Endodermal cell (in vitro differentiated cells): Measurements from ENCODE around the gene APOL3. TPM values are rescaled to one million over a fixed set of nuclear protein-coding genes. Genes with fewer than 3 reads are reported as not detected.

Experiments used
- DNase-seq: peaks from one replicate; pipeline ENCODE4 v3.0.0-alpha.2; 2017
- H3K27ac ChIP-seq: 2 replicates; pipeline ENCODE4 v1.5.1; 2013; ENCODE audit warnings: mild to moderate bottlenecking, low read depth, low read length, moderate library complexity
- H3K27me3 ChIP-seq: 2 replicates; pipeline ENCODE4 v1.6.1; 2013; ENCODE audit warnings: mild to moderate bottlenecking, low read length, moderate library complexity; ENCODE audit not compliant: insufficient read depth, control insufficient read depth, poor library complexity, severe bottlenecking
- H3K36me3 ChIP-seq: 2 replicates; pipeline ENCODE4 v1.7.0; 2013; ENCODE audit warnings: mild to moderate bottlenecking, low read length, moderate library complexity; ENCODE audit not compliant: control insufficient read depth, insufficient read depth
- H3K4me1 ChIP-seq: one replicate; pipeline ENCODE4 v1.7.0; 2013; ENCODE audit warnings: low read length; ENCODE audit not compliant: control insufficient read depth, insufficient read depth
- H3K4me3 ChIP-seq: 2 replicates; pipeline ENCODE4 v1.5.1; 2013; ENCODE audit warnings: mild to moderate bottlenecking, low read length, moderate library complexity
- H3K9ac ChIP-seq: 2 replicates; pipeline ENCODE4 v1.6.1; 2013; ENCODE audit warnings: mild to moderate bottlenecking, low read length, moderate library complexity; ENCODE audit not compliant: poor library complexity, severe bottlenecking; ENCODE audit errors: extremely low read depth
- H3K9me3 ChIP-seq: 2 replicates; pipeline ENCODE4 v1.6.1; 2013; ENCODE audit warnings: mild to moderate bottlenecking, low read length, moderate library complexity; ENCODE audit not compliant: control insufficient read depth
- H3K27ac Mint-ChIP-seq: 2 replicates; pipeline ENCODE4 v1.8.0; 2020; ENCODE audit warnings: mixed read lengths
- H3K27me3 Mint-ChIP-seq: 2 replicates; pipeline ENCODE4 v1.8.0; 2021; ENCODE audit warnings: mild to moderate bottlenecking, mixed read lengths; ENCODE audit not compliant: insufficient read depth
- H3K36me3 Mint-ChIP-seq: 2 replicates; pipeline ENCODE4 v1.8.0; 2020; ENCODE audit warnings: low read depth, mixed read lengths
- H3K4me1 Mint-ChIP-seq: 2 replicates; pipeline ENCODE4 v1.8.0; 2020; ENCODE audit warnings: mixed read lengths
- H3K4me3 Mint-ChIP-seq: 2 replicates; pipeline ENCODE4 v1.8.0; 2020; ENCODE audit warnings: mild to moderate bottlenecking, moderate library complexity, mixed read lengths
- H3K9me3 Mint-ChIP-seq: 2 replicates; pipeline ENCODE4 v1.8.0; 2020; ENCODE audit warnings: mild to moderate bottlenecking, mixed read lengths
- WGBS, 2 experiments: methylation state at CpG; one replicate each; pipeline versions ENCODE4 v1.1.5 to v1.1.7; 2013; ENCODE audit warnings: missing lambda C conversion rate in 2 of 2, mixed read lengths in 1 of 2; ENCODE audit not compliant: insufficient coverage in 1 of 2, insufficient read length in 1 of 2; 5-methylcytosine and 5-hydroxymethylcytosine counted together
- total RNA-seq, 2 donors: library from RNA; stranded (reverse); fragmentation: NEBNext Ultra II Directional in 1 of 2; extraction: Animal tissue kit (Norgen Biotek cat#: 25700) in 1 of 2; gene quantifications; 2 replicates in 1 of 2; 3 replicates in 1 of 2; pipeline ENCODE4 v1.2.1, GENCODE V29; 2021
- TF ChIP-seq, protein P1 (sequence below): fragments of 200-600 bp; sonication (generic); conservative IDR thresholded peaks from 2 replicates; pipeline ENCODE4 v1.5.0; 2021; ENCODE audit warnings: antibody characterized with exemption, mild to moderate bottlenecking

The APOL3 gene
- total RNA-seq, 2 donors from 2014 or later = 0.46 to 1.1 TPM

DNA sequence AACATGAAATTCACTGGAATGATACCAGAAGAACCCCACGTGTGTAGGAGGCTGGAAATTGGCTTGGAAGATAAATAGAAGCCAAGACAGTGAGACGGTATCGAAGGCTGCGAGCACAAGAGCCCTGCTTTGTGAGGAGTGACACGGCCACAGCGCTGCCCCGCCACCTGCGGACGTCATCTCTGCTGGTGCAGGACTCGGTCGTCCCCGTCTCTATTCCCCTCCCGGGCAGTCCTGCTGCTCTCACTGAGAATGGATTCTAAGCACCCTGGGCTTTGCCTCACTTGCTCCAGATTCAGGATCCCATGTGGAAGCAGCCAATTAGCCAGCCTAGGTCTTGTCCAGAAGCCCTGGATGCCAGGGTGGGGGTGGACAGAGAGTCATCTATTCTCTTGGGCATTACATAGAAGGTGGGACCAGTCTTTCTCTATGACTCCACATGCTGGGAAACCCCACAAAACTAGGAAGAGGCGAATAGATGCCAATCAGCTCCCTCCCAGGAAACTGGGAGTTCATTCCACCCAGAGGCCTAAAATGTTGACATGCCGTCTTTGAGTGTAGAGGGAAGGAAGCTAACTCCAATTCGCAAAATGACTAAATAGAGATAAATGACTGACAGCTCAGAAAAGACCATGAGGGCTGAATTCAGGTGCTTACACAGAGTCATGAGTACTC lies 25.1 kb downstream of the APOL3 start:
- TF ChIP-seq, protein P1, sequence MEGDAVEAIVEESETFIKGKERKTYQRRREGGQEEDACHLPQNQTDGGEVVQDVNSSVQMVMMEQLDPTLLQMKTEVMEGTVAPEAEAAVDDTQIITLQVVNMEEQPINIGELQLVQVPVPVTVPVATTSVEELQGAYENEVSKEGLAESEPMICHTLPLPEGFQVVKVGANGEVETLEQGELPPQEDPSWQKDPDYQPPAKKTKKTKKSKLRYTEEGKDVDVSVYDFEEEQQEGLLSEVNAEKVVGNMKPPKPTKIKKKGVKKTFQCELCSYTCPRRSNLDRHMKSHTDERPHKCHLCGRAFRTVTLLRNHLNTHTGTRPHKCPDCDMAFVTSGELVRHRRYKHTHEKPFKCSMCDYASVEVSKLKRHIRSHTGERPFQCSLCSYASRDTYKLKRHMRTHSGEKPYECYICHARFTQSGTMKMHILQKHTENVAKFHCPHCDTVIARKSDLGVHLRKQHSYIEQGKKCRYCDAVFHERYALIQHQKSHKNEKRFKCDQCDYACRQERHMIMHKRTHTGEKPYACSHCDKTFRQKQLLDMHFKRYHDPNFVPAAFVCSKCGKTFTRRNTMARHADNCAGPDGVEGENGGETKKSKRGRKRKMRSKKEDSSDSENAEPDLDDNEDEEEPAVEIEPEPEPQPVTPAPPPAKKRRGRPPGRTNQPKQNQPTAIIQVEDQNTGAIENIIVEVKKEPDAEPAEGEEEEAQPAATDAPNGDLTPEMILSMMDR = no peak
- H3K9ac ChIP-seq = no peak overlapping the region
- Mint-ChIP-seq H3K27ac (no peak overlapping the region), H3K27me3 (peaks cover 12% of the 10 kb centered on the region), H3K9me3 (no peaks in the 10 kb centered on the region), H3K36me3 (no peaks in the 10 kb centered on the region), H3K4me1 (peaks cover 6% of the 10 kb centered on the region), H3K4me3 (no peak overlapping the region)
- no peaks in the 10 kb centered on the region for H3K9me3 ChIP-seq
- peaks cover 4% of the 10 kb centered on the region for H3K4me1 ChIP-seq
- H3K4me3 ChIP-seq = no peak overlapping the region
- H3K27me3 ChIP-seq = no peaks in the 10 kb centered on the region
- H3K27ac ChIP-seq = no peak overlapping the region
- no peak for DNase-seq
- H3K36me3 ChIP-seq = no peaks in the 10 kb centered on the region
- WGBS, 2 experiments = 83 to 89% methylated on average over 13 to 16 of the region's 16 CpGs

- peaks cover 4% of the 10 kb centered on the region for H3K4me1 ChIP-seq
- Mint-ChIP-seq H3K27ac (no peak overlapping the region), H3K27me3 (peaks cover 21% of the 10 kb centered on the region), H3K9me3 (no peaks in the 10 kb centered on the region), H3K4me1 (peaks cover 4% of the 10 kb centered on the region), H3K4me3 (no peak overlapping the region), H3K36me3 (no peaks in the 10 kb centered on the region)
- no peak for DNase-seq
- H3K9ac ChIP-seq = no peak overlapping the region
- H3K36me3 ChIP-seq = no peaks in the 10 kb centered on the region
- TF ChIP-seq, protein P1 = no peak
- WGBS, 2 experiments = 81 to 90% methylated on average over 4 to 8 of the region's 8 CpGs
- H3K9me3 ChIP-seq = no peaks in the 10 kb centered on the region
- H3K4me3 ChIP-seq = no peak overlapping the region
- no peaks in the 10 kb centered on the region for H3K27me3 ChIP-seq
- no peak overlapping the region for H3K27ac ChIP-seq
Observed at GRCh38 chr22:36134182-36134581, 26.4 kb downstream of the APOL3 start.

DNA sequence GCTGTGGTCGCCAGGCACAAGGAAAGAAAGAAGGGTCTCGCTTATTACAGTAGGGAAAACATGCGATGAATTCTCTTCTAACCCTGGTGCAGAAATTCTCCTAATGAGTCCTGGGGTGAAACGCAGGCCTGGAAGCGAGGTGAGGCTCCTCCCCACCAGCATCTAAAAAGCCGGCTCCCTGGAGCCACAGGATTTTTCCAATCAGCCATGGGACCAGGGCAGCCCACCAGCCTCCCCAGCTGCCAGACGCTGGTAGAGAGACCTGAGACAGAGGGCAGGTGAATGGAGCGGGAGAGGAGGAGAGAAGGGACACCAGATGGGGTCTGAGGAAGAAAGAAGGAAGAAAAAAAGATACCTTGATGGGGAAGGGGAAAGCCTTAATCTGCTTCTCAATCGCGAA lies 28.6 kb downstream of the APOL3 start:
- Mint-ChIP-seq H3K4me1 (no peaks in the 10 kb centered on the region), H3K27me3 (peaks cover 27% of the 10 kb centered on the region), H3K4me3 (no peak overlapping the region), H3K27ac (no peak overlapping the region), H3K36me3 (no peaks in the 10 kb centered on the region), H3K9me3 (no peaks in the 10 kb centered on the region)
- Histone ChIP-seq H3K9me3 (no peaks in the 10 kb centered on the region), H3K4me1 (peaks cover 4% of the 10 kb centered on the region), H3K9ac (no peak overlapping the region), H3K36me3 (no peaks in the 10 kb centered on the region), H3K27ac (no peak overlapping the region), H3K27me3 (peaks cover 8% of the 10 kb centered on the region), H3K4me3 (no peak overlapping the region)
- no peak for DNase-seq
- WGBS, 2 experiments = 85 to 90% methylated on average over 6 to 10 of the region's 10 CpGs
- TF ChIP-seq, protein P1 = no peak
